Measurements from ENCODE around the gene CDYL2.

Gene CDYL2

GRCh38 chr16:80803339-80804055 is 901 bp downstream of the CDYL2 start:
- peak overlapping the region; percentile 60 for H3K4me3 ChIP-seq (ENCODE audit: low read depth, low read length)
- peak; percentile 75 for TF ChIP-seq CTCF (IDR thresholded peaks at IDR 0.05; ENCODE audit: low read depth, low read length)
- no peak for DNase-seq (ENCODE audit: low read depth, low spot score)
- in situ Hi-C loops (cut with HindIII; ENCODE audit: low sequenced_read_pairs) = no loop called here

- peak overlapping the region; percentile 60 for H3K4me3 ChIP-seq (ENCODE audit: low read depth, low read length)
These were observed 1.5 kb downstream of the CDYL2 start for GRCh38 chr16:80802902-80803301.

GRCh38 chr16:80802138-80802537 is 2.3 kb downstream of the CDYL2 start:
- no peak for TF ChIP-seq CTCF (IDR thresholded peaks at IDR 0.05; ENCODE audit: low read depth, low read length)
- no peak overlapping the region for H3K4me3 ChIP-seq (ENCODE audit: low read depth, low read length)
- in situ Hi-C loops (cut with HindIII; ENCODE audit: low sequenced_read_pairs) = no loop called here
- no peak for DNase-seq (ENCODE audit: low read depth, low spot score)

More at GRCh38 chr16:80802902-80803301, 1.5 kb downstream of the CDYL2 start:
- in situ Hi-C loops (cut with HindIII; ENCODE audit: low sequenced_read_pairs) = no loop called here
- TF ChIP-seq CTCF (IDR thresholded peaks at IDR 0.05; ENCODE audit: low read depth, low read length) = no peak
- DNase-seq (ENCODE audit: low read depth, low spot score) = no peak

GRCh38 chr16:80794071-80794470 is 10.3 kb downstream of the CDYL2 start:
- no peak for TF ChIP-seq CTCF (IDR thresholded peaks at IDR 0.05; ENCODE audit: low read depth, low read length)
- in situ Hi-C loops (cut with HindIII; ENCODE audit: low sequenced_read_pairs) = no loop called here
- no peak overlapping the region for H3K4me3 ChIP-seq (ENCODE audit: low read depth, low read length)
- DNase-seq (ENCODE audit: low read depth, low spot score) = no peak

GRCh38 chr16:80792031-80792430 is 12.4 kb downstream of the CDYL2 start:
- in situ Hi-C loops (cut with HindIII; ENCODE audit: low sequenced_read_pairs) = no loop called here
- TF ChIP-seq CTCF (IDR thresholded peaks at IDR 0.05; ENCODE audit: low read depth, low read length) = no peak
- no peak overlapping the region for H3K4me3 ChIP-seq (ENCODE audit: low read depth, low read length)
- DNase-seq (ENCODE audit: low read depth, low spot score) = peak; percentile 19

GRCh38 chr16:80791411-80791810 is 13.0 kb downstream of the CDYL2 start:
- H3K4me3 ChIP-seq (ENCODE audit: low read depth, low read length) = no peak overlapping the region
- in situ Hi-C loops (cut with HindIII; ENCODE audit: low sequenced_read_pairs) = no loop called here
- TF ChIP-seq CTCF (IDR thresholded peaks at IDR 0.05; ENCODE audit: low read depth, low read length) = no peak
- DNase-seq (ENCODE audit: low read depth, low spot score) = no peak

Data from astrocyte of the spinal cord (primary cell).